GM18502 (cell line): ENCODE results near the gene CT47B1.
"Not testable (repeated sequence)": the region's sequence is repeated elsewhere in the genome, so short reads cannot be mapped to it uniquely, and the experiment has no call there.

ENCODE experiments used
- ATAC-seq: cut with Tn5 transposase; IDR thresholded peaks from one replicate; pipeline ENCODE4 v1.9.1; 2021; ENCODE audit warnings: mild to moderate bottlenecking; ENCODE audit not compliant: unreplicated experiment, poor library complexity

The CT47B1 gene

GRCh38 chrX:120875766-120876165 is at the start of gene CT47B1:
Gene CT47B1, minus strand, starts transcription at chrX:120875866. Its CDS starts 196 bp downstream, at chrX:120875670.
- ATAC-seq, result not testable (repeated sequence)

- ATAC-seq, result no peak
These were observed 748 bp downstream of the CT47B1 start for GRCh38 chrX:120874678-120875557.

- ATAC-seq, result no peak
These were observed 18.4 kb downstream of the CT47B1 start for GRCh38 chrX:120857240-120857639.

DNA sequence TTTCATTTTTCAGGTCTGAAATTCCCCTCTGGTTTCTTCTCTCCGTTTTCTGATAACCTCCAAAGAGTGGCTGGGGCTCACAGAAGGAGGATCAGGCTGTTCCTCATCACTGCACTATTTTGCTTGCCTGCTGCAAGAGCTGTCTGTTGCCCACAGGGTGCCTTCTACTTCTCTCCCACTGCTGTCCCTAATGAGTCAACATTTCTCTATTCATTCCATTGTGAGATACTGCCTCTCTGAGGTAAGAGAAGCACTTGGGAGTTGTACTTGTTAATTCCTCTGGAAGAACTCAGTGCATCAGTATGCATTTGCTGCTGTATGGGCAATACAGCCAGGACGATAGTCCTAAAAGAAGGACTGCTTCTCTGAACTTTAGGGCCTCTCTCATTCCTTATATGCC is 34.8 kb downstream of the CT47B1 start:
- ATAC-seq, result no peak

DNA sequence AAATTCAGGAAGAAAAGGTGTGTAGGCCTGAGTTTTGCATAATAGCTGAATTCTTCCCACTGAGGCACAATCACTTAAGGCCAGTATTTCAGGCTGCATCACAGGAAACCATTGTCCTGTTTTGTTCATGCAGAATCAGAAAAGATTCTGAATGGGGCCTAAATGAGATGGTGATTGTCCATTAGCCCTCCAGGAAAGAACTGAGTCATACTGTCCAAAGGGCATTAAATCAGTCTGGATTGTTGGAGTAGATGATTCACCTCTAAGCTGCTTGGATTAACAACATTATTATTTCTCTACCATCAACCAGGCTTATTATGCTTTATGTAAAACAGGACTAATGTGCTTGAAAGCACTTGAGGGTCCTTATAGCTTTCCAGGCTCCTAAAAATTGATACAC is 36.2 kb downstream of the CT47B1 start:
- no peak for ATAC-seq

DNA sequence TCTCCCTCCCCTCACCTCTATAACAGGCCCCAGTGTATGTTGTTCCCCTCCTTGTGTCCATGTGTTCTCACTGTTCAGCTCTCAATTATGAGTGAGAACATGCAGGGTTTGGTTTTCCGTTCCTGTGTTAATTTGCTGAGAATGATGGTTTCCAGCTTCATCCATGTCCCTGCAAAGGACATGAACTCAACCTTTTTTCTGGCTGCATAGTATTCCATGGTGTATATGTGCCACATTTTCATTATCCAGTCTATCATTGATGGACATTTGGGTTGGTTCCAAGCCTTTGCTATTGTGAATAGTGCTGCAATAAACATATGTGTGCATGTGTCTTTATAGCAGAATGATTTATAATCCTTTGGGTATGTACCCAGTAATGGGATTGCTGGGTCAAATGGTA is 48.5 kb downstream of the CT47B1 start:
- not testable (repeated sequence) for ATAC-seq

DNA sequence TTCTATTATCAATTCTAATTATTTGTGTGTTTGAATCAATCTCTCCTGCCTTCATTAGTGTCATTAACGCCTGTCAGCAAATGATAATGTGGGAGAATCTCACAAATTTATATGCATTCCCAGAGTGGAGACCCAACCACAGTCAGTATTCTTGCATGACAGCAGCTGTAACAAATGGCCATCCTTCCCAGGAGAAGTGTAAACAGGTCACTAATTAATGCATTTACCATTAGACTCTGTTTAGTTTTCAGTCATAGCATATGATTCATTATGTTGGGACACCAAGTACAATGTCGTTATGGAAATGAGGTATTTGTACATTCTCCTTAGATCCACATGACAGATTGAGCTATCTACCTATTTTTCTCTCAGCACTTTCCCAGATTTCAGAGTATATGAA is 50.5 kb downstream of the CT47B1 start:
- no peak for ATAC-seq

DNA sequence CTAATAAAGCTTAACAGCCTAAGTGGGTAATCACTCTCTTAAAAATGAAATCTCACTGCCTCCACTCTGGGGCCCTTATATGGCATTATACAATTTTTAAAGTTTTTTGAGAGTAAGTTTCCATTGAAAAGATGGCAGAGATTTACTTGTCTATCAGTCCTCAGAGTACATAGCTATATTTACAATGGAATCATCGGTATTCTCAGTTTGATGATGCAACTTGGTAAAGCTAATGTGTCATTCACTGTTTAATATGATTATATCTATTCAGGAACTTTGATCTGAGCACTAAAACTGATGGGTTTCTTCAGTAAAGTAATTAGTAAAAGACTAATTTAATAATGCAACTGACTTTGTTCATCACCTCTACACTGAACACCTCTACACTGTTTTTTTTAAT is 51.6 kb downstream of the CT47B1 start:
- ATAC-seq, result no peak

- ATAC-seq, result no peak
These were observed 52.1 kb downstream of the CT47B1 start for GRCh38 chrX:120823556-120823955.
